A673 (cell line): Measurements from ENCODE around the gene PI4K2B. TPM values are rescaled to one million over a fixed set of nuclear protein-coding genes. Genes with fewer than 3 reads are reported as not detected.
"Not testable (repeated sequence)": the region's sequence is repeated elsewhere in the genome, so short reads cannot be mapped to it uniquely, and the experiment has no call there.

Experiments
- BruUV-seq: library from RNA; stranded (reverse); fragments of 400-500 nt; replicated peaks from 2 replicates; lab custom pipeline; 2021; lab: Mats Ljungman, UMichigan
- CTCF ChIA-PET: fragments of 300-600 bp; sonication (Branson Sonifier 250); formaldehyde crosslinking; loops from one replicate; lab custom pipeline; 2022; ENCODE audit warnings: antibody characterized with exemption; lab: Charles Lee
- POLR2A ChIA-PET: fragments of 300-600 bp; sonication (Branson Sonifier 250); formaldehyde crosslinking; loops from one replicate; lab custom pipeline; 2022; ENCODE audit warnings: antibody characterized with exemption; ENCODE audit not compliant: low non-redundant PET; lab: Charles Lee
- DNase-seq: peaks from one replicate; pipeline ENCODE4 v3.0.0-alpha.2; 2015; ENCODE audit warnings: low spot score
- H3K27ac ChIP-seq: fragments of 200-600 bp; sonication (generic); 2 replicates; pipeline ENCODE4 v1.5.1; 2016; ENCODE audit warnings: mixed run types, low read depth, mild to moderate bottlenecking, mixed read lengths, antibody characterized with exemption, low read length; ENCODE audit not compliant: poor library complexity, severe bottlenecking
- H3K27me3 ChIP-seq: fragments of 200-600 bp; sonication (generic); replicated peaks from 2 replicates; pipeline ENCODE4 v1.6.1; 2017; ENCODE audit warnings: mixed run types, low read depth, mild to moderate bottlenecking, mixed read lengths, antibody characterized with exemption, low read length; ENCODE audit not compliant: insufficient read depth, poor library complexity
- H3K36me3 ChIP-seq: fragments of 200-600 bp; sonication (generic); 2 replicates; pipeline ENCODE4 v1.6.1; 2016; ENCODE audit warnings: mixed run types, mild to moderate bottlenecking, mixed read lengths, antibody characterized with exemption, low read length; ENCODE audit not compliant: insufficient read depth, poor library complexity, severe bottlenecking
- H3K4me1 ChIP-seq: fragments of 200-600 bp; sonication (generic); 2 replicates; pipeline ENCODE4 v1.6.1; 2017; ENCODE audit warnings: mixed run types, mild to moderate bottlenecking, mixed read lengths, antibody characterized with exemption, low read length; ENCODE audit not compliant: insufficient read depth, poor library complexity, severe bottlenecking
- H3K4me3 ChIP-seq: fragments of 200-600 bp; sonication (generic); 2 replicates; pipeline ENCODE4 v1.5.1; 2016; ENCODE audit warnings: low read depth, mixed run types, mild to moderate bottlenecking, mixed read lengths, low read length; ENCODE audit not compliant: poor library complexity, severe bottlenecking
- H3K9me3 ChIP-seq: fragments of 200-600 bp; sonication (generic); 2 replicates; pipeline ENCODE4 v1.6.1; 2016; ENCODE audit warnings: mixed run types, low read depth, mild to moderate bottlenecking, mixed read lengths, antibody characterized with exemption, low read length; ENCODE audit not compliant: poor library complexity, severe bottlenecking
- EZH2 ChIP-seq: fragments of 200-600 bp; sonication (generic); IDR thresholded peaks from 2 replicates; pipeline ENCODE4 v1.6.1; 2017; ENCODE audit warnings: borderline replicate concordance, low read depth, mild to moderate bottlenecking, mixed read lengths, antibody characterized with exemption, low read length; ENCODE audit not compliant: poor library complexity, severe bottlenecking
- intact Hi-C: fragments of 100-400 bp; cut with micrococcal nuclease; formaldehyde crosslinking; loops from one replicate; pipeline ENCODE4 v1.10.0; 2022; ENCODE audit not compliant: unreplicated experiment
- total RNA-seq: library from RNA; stranded (reverse); gene quantifications from 2 replicates; pipeline ENCODE4 v1.2.3, GENCODE V29; 2021
- TF ChIP-seq, protein P1 (sequence below): fragments of 300-800, 200-600 bp; sonication (generic); conservative IDR thresholded peaks from 2 replicates; pipeline ENCODE4 v1.5.1; 2017; ENCODE audit warnings: low read depth, mild to moderate bottlenecking, antibody characterized with exemption, low read length, moderate library complexity, mixed read lengths

Gene PI4K2B
- total RNA-seq, 1 experiment from 2014 or later, result 13.3 TPM

DNA sequence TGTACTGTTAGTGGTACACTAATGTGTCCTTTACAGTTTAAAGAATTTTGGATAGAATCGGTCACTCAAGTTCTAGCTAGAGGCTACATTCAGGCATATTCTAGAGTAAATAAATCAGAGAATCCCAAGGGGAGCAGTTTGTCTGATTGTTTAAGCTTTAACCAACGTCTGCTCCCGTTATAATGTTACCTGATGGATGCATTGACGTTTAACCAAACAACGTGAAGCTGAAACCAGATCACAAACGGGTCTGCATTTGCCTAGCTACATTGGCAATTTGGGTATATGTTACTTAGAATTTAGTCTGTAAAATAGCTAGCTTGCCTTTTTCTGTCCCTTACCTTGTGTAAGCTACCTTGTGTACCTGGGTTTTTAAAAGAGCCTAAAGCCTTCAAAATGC is 1.6 kb downstream of the PI4K2B start:
- H3K27me3 ChIP-seq, result no peaks in the 10 kb centered on the region
- TF ChIP-seq, protein P1, sequence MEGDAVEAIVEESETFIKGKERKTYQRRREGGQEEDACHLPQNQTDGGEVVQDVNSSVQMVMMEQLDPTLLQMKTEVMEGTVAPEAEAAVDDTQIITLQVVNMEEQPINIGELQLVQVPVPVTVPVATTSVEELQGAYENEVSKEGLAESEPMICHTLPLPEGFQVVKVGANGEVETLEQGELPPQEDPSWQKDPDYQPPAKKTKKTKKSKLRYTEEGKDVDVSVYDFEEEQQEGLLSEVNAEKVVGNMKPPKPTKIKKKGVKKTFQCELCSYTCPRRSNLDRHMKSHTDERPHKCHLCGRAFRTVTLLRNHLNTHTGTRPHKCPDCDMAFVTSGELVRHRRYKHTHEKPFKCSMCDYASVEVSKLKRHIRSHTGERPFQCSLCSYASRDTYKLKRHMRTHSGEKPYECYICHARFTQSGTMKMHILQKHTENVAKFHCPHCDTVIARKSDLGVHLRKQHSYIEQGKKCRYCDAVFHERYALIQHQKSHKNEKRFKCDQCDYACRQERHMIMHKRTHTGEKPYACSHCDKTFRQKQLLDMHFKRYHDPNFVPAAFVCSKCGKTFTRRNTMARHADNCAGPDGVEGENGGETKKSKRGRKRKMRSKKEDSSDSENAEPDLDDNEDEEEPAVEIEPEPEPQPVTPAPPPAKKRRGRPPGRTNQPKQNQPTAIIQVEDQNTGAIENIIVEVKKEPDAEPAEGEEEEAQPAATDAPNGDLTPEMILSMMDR, result no peak
- TF ChIP-seq EZH2, result no peak
- H3K4me3 ChIP-seq, result peak overlapping the region; percentile 60
- no peak for DNase-seq
- ChIA-PET POLR2A (no interaction called here), CTCF (interaction anchor here (1.0 kb wide), 1 partner anchor 77 kb away, joined by 6 read pairs; the partner anchor contains the start of gene ZCCHC4)
- peaks cover 11% of the 10 kb centered on the region for H3K4me1 ChIP-seq
- intact Hi-C loops, result no loop called here
- no peaks in the 10 kb centered on the region for H3K36me3 ChIP-seq
- BruUV-seq, result no TSS peak
- no peak overlapping the region for H3K27ac ChIP-seq
- peaks cover 17% of the 10 kb centered on the region for H3K9me3 ChIP-seq

DNA sequence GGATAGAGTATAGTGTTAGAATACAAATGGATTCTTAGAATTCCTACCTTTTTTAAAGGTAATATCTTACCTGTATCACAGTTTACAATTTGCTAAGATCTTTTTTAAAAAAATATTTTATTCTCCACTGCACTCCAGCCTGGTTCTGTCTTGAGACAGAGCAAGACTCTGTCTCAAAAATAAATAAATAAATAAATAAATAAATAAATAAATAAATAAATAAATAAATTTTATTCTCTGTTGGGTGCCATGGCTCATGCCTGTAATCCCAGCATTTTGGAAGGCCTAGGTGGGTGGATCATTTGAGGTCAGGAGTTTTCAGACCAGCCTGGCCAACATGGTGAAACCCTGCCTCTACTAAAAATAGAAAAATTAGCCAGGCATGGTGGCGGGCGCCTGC is 2.2 kb downstream of the PI4K2B start:
- H3K36me3 ChIP-seq, DNase-seq, BruUV-seq, H3K4me3 ChIP-seq, H3K27ac ChIP-seq, POLR2A ChIA-PET, H3K27me3 ChIP-seq, intact Hi-C loops: not testable (repeated sequence)
- Histone ChIP-seq H3K4me1 (peaks cover 11% of the 10 kb centered on the region), H3K9me3 (peaks cover 17% of the 10 kb centered on the region)
- CTCF ChIA-PET, result interaction anchor here (1.0 kb wide), 1 partner anchor 76 kb away, joined by 6 read pairs; the partner anchor contains the start of gene ZCCHC4

DNA sequence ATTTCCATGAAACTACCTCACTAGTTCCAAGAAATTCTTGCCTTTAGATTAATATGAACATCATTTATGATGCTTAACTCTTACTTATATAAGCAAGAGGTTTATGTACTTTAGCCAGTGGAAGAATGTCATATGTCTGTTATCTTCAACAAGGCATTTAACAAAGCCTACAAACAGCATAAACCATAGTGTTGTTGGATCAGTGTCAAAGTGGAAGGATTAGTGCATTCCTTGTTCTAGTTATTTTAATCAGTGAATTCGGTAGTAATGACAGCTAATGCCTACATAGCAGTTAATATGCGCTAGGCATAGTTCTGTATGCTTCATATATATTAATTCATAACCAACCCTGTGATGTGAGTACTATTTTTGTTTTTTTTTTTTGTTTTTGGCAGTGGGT is 3.1 kb downstream of the PI4K2B start:
- TF ChIP-seq EZH2, result no peak
- TF ChIP-seq, protein P1, result no peak
- BruUV-seq, result no TSS peak
- H3K9me3 ChIP-seq, result peaks cover 17% of the 10 kb centered on the region
- intact Hi-C loops, result no loop called here
- H3K4me1 ChIP-seq, result peaks cover 11% of the 10 kb centered on the region
- H3K27me3 ChIP-seq, result no peaks in the 10 kb centered on the region
- POLR2A ChIA-PET, result no interaction called here
- peak; percentile 51 for DNase-seq
- H3K36me3 ChIP-seq, result no peaks in the 10 kb centered on the region
- no peak overlapping the region for H3K4me3 ChIP-seq
- CTCF ChIA-PET, result no interaction called here
- no peak overlapping the region for H3K27ac ChIP-seq

DNA sequence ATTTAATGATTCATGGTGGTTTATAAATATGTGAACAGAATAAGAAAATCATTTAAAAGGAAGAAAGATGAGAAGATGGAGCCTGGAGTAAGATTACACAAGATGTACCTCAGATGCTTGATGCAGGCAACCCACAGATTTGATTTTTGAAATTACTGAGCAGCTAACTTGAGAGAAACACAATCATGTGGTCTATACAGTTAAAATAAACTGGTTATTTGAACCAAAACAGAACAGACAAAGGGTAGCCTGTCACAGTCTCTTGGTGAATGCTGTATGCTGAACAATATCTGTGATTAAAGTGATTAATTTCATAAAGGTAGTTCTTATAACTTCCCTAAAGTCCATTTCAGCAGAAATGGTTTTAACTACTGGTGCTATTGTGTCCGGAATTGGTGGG is 4.2 kb downstream of the PI4K2B start:
- Histone ChIP-seq H3K36me3 (no peaks in the 10 kb centered on the region), H3K9me3 (peaks cover 6% of the 10 kb centered on the region), H3K4me3 (no peak overlapping the region), H3K4me1 (peaks cover 11% of the 10 kb centered on the region), H3K27ac (no peak overlapping the region), H3K27me3 (no peaks in the 10 kb centered on the region)
- CTCF ChIA-PET, result no interaction called here
- DNase-seq, result no peak
- no peak for TF ChIP-seq EZH2
- TF ChIP-seq, protein P1, result no peak
- POLR2A ChIA-PET, result no interaction called here
- no TSS peak for BruUV-seq
- intact Hi-C loops, result no loop called here

DNA sequence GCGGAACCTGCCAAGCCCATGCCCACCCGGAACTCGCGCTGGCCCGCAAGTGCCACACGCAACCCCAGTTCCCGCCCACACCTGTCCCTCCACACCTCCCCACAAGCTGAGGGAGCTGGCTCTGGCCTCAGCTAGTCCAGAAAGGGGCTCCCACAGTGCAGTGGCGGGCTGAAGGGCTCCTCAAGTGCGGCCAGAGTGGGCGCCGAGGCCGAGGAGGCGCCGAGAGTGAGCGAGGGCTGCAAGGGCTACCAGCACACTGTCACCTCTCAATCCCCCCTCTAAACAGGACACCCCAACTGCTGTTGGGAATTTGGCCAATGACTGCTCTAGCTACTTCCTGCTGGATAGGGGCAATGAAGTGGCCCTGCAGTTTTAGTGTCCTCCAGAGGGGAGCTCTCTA is 5.7 kb downstream of the PI4K2B start:
- CTCF ChIA-PET, H3K9me3 ChIP-seq, H3K27ac ChIP-seq, H3K27me3 ChIP-seq, intact Hi-C loops, DNase-seq, H3K36me3 ChIP-seq, BruUV-seq, POLR2A ChIA-PET, H3K4me3 ChIP-seq: not testable (repeated sequence)
- H3K4me1 ChIP-seq, result peaks cover 11% of the 10 kb centered on the region
